Measurements from ENCODE around the gene LIX1. TPM values are rescaled to one million over a fixed set of nuclear protein-coding genes. Genes with fewer than 3 reads are reported as not detected.
"Not testable (repeated sequence)": the region's sequence is repeated elsewhere in the genome, so short reads cannot be mapped to it uniquely, and the experiment has no call there.

LIX1 gene
- polyA plus RNA-seq, 3 donors, result not detected

- 77 to 83% (median 82%) methylated on average over 2 of the region's 2 CpGs for WGBS, 3 donors
These were observed 53.6 kb downstream of the LIX1 start for GRCh38 chr5:97088774-97089148.

DNA sequence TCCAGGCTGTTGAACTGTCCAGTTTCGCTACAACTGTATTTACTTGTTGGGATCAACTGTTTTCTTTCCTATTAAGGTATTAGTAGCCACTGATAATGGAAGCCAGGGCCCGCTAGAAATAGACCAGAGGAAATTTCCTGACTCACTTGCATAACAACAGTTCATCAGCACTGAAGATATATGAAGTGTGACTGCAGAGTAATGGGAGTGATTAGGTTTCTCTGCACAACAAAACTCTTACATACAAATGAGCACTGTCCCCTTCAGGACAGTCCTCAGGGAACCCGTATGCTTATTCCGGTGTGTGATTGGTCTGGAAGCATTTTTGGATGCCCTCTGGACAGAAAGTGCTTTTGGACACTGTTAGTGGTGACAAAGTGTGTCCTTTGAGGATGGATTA, 55.3 kb downstream of the LIX1 start:
- H3K27ac ChIP-seq (ENCODE audit: low read depth, low read length), result no peak overlapping the region
- 79 to 87% (median 81%) methylated on average over 4 of the region's 4 CpGs for WGBS, 3 donors

More at GRCh38 chr5:97088774-97089148, 53.6 kb downstream of the LIX1 start:
- H3K27ac ChIP-seq (ENCODE audit: low read depth, low read length), result no peak overlapping the region

- WGBS, 3 donors, result 91 to 93% (median 92%) methylated on average over 20 to 22 of the region's 22 CpGs
- H3K27ac ChIP-seq (ENCODE audit: low read depth, low read length), result no peak overlapping the region
These were observed 56.8 kb downstream of the LIX1 start for GRCh38 chr5:97085459-97086181.

DNA sequence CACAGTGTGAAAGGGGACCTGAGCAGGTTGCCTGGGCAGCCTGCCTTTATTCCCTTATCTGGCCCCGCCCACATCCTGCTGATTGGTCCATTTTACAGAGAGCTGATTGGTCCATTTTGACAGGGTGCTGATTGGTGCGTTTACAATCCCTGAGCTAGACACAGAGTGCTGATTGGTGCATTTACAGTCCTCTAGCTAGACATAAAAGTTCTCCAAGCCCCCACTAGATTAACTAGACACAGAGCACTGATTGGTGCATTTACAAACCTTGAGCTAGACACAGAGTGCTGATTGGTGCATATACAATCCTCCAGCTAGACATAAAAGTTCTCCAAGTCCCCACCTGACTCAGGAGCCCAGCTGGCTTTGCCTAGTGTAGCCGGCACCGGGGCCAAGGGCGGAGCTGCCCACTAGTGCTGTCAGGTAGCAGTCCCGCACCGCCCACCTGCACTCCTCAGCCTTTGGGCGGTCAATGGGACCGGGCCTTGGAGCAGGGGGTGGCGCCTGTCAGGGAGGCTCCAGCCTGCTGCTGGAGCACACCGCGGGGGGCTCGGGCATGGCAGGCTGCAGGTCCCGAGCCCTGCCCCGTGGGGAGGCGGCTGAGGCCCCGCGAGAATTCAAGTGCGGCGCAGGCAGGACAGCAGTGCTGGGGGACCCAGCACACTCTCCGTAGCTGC, 57.5 kb downstream of the LIX1 start:
- WGBS, 3 donors, result 93 to 98% (median 96%) methylated on average over 21 of the region's 21 CpGs
- not testable (repeated sequence) for H3K27ac ChIP-seq (ENCODE audit: low read depth, low read length)

GRCh38 chr5:97078958-97079743, 63.3 kb downstream of the LIX1 start:
- WGBS, 3 donors, result 80 to 87% (median 84%) methylated on average over 4 of the region's 4 CpGs
- no peak overlapping the region for H3K27ac ChIP-seq (ENCODE audit: low read depth, low read length)

DNA sequence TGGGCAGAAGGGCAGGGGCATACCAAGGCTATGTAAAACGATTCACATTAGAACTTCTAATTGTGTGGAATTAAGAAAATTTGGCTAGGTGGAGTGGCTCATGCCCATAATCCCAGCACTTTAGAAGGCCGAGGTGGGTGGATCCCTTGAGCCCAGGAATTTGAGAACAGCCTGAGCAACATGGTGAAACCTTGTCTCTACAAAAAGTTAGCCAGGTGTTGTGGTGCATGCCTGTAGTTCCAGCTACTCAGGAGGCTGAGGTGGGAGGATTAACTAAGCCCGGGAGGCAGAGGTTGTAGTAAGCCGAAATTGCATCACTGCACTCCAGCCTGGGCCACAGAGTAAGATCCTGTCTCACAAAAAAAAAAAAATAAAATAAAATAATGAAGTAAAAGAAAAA, 65.2 kb downstream of the LIX1 start:
- H3K27ac ChIP-seq (ENCODE audit: low read depth, low read length), result no peak overlapping the region
- 89 to 93% (median 91%) methylated on average over 4 of the region's 4 CpGs for WGBS, 3 donors

DNA sequence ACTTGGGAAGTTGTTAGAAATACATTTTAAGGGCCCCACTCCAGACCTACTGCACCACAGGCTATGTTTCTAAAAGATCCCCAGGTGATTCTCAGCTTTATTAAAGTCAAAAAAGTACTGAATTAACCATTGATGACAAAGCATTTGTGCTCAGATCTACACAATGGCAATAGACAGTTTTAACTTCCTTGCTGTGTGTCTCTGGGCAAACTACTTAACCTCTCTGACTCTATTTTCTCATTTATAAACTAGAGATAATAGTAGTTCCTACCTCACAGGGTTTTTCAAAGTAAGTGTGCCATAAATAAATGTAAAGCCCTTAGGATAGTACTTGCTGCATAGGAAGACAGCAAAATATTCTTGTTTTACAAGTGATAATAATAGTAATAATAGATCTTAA, 66.3 kb downstream of the LIX1 start:
- no peak overlapping the region for H3K27ac ChIP-seq (ENCODE audit: low read depth, low read length)

DNA sequence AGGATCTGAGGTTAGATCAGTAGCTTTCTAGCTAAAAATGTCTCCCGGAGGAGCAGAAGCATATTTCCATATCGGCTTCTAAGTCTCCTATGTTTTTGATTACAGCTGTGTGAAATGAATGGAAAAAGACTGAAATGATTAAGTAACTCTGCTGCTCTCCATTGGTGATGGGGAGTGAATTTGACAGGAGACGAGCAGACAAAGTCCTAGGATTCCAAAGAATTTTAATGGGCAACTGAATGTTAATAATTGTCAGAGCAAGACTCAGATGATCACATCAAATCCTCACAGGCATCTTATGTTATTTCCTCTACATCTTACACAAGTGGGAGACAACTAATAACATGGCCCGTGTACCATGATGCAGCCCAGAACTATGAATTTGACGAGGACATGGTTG, 66.8 kb downstream of the LIX1 start:
- WGBS, 3 donors, result 80 to 89% (median 87%) methylated on average over 5 of the region's 5 CpGs
- H3K27ac ChIP-seq (ENCODE audit: low read depth, low read length), result no peak overlapping the region

GRCh38 chr5:97074859-97075489, 67.4 kb downstream of the LIX1 start:
- H3K27ac ChIP-seq (ENCODE audit: low read depth, low read length), result no peak overlapping the region
- 26 to 55% (median 40%) methylated on average over 4 of the region's 4 CpGs for WGBS, 3 donors

DNA sequence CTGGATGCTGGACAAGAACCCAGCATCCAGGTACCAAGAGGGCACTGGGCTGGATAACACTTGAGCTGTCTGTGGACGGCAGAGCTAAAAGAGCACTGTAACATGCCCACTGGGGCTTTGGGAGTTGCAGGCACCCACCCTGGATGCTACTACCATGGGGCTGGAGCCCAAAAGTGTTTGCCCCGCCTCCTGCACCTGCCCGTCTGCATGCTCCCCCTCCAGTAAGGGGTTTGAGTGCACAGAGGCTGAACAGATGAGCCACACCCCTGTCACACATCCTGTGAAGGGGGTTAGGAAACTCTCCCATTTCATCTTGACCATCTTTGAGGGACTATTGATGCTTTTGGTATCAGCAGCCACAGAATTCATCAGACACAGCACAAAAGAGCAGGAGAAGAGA, 69.0 kb downstream of the LIX1 start:
- H3K27ac ChIP-seq (ENCODE audit: low read depth, low read length), result no peak overlapping the region
- WGBS, 3 donors, result 93 to 100% (median 96%) methylated on average over 3 of the region's 3 CpGs

- H3K27ac ChIP-seq (ENCODE audit: low read depth, low read length), result no peak overlapping the region
- 86 to 89% (median 87%) methylated on average over 2 of the region's 2 CpGs for WGBS, 3 donors
These were observed 69.7 kb downstream of the LIX1 start for GRCh38 chr5:97072696-97073095.

DNA sequence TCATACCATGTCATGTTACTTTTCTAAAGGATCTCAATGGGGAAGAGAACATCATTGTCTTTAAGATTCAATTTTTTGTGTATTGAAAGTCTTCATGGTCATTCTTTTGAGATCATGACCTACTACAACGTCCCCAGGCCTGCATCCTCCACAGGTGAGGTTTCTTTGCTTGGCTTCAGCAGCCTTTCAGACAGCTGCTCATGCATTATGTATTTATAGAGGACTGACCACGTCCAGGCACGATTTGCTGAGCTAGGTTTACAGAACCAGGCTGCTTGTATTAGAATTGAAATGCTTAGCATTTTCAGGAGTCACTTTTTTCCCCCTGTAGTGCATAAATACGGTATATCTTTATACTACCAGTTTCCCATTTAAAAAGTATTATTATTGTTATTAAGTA, 70.4 kb downstream of the LIX1 start:
- 77 to 87% (median 84%) methylated on average over 4 of the region's 4 CpGs for WGBS, 3 donors
- H3K27ac ChIP-seq (ENCODE audit: low read depth, low read length), result no peak overlapping the region

- H3K27ac ChIP-seq (ENCODE audit: low read depth, low read length), result no peak overlapping the region
- WGBS, 3 donors, result 56 to 82% (median 56%) methylated on average over 8 of the region's 8 CpGs
These were observed 71.3 kb downstream of the LIX1 start for GRCh38 chr5:97071101-97071500.

DNA sequence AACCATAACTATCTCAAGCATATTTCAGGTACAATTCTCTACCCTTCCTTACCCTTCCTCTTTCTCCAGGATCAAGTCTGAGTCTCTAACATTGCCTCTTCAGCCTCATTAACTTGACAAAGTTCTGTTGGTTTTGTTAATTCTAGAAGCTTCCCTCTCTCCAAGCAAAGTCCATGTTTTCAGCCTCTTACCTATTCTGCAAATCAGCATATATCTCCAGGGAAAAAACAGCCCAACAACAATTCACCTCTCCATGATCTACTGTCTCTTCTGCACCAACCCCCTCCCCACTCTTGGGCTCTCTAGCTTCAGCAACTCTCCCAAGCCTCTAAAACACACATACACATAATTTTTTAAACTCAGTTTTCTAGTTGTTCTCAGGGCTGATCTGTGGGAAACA, 72.2 kb downstream of the LIX1 start:
- no peak overlapping the region for H3K27ac ChIP-seq (ENCODE audit: low read depth, low read length)

DNA sequence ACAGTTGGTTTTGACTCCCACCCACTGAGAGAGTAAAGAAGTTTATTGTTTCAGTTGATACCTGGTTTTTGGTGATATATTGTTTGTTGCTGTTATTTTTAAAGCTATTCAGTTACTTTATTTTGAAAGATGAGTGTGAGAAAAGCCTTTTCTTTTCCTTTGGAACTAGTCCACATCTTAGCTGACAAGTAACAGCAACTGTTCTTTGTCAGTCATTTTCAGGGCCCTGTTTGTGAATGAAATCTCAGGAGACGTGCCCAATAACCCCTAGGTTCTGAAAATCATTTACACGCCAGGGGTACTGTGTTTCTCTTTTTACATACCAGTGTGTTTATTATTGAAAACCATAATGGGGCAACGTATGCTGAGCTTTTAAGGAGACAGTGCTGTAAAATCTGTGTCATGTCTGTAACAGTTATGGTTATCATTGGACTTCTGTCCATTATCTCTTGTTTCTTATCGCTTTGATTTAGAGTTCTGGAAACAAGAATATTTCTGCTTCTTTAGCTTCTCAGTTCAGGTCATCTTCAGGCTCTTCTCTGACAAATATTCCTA, 75.0 kb downstream of the LIX1 start:
- H3K27ac ChIP-seq (ENCODE audit: low read depth, low read length), result no peak overlapping the region
- WGBS, 3 donors, result 74 to 78% (median 77%) methylated on average over 4 of the region's 4 CpGs

GRCh38 chr5:97065475-97065874, 76.9 kb downstream of the LIX1 start:
- H3K27ac ChIP-seq (ENCODE audit: low read depth, low read length), result no peak overlapping the region
- 75 to 82% (median 79%) methylated on average over 2 of the region's 2 CpGs for WGBS, 3 donors

- no peak overlapping the region for H3K27ac ChIP-seq (ENCODE audit: low read depth, low read length)
- WGBS, 3 donors, result 76 to 92% (median 87%) methylated on average over 1 of the region's 1 CpG
These were observed 79.2 kb downstream of the LIX1 start for GRCh38 chr5:97063251-97063650.

DNA sequence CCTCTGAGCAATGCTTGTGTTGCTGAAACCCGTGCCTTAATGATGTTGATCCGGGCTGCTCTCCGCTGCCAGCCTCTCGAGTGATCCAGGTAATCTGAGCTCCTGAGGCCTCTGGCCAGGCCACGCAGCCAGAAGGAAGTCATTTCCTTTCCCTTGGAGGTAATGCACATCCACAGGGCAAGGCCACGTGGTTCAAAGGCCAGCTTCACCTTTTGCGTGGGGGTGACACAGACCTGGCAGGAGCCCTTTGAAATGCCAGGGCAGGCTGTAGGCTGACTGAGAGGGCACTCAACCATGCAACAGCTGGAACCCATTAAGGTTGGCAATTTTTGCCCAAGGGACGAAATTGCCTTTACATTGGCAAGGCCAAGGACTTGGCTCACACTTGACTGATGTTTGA, 80.4 kb downstream of the LIX1 start:
- 72 to 86% (median 78%) methylated on average over 8 of the region's 8 CpGs for WGBS, 3 donors
- no peak overlapping the region for H3K27ac ChIP-seq (ENCODE audit: low read depth, low read length)

GRCh38 chr5:97056263-97056662, 86.1 kb downstream of the LIX1 start:
- WGBS, 3 donors, result 92 to 100% (median 100%) methylated on average over 1 of the region's 1 CpG
- H3K27ac ChIP-seq (ENCODE audit: low read depth, low read length), result no peak overlapping the region
